K562 (cell line): ENCODE measurements around the gene FLII. TPM values are rescaled to one million over a fixed set of nuclear protein-coding genes. Genes with fewer than 3 reads are reported as not detected.

ENCODE experiments used
- GATA2 ChIP-seq: sonication (generic); formaldehyde crosslinking; IDR thresholded peaks from 2 replicates; pipeline ENCODE4 v1.4.0; 2020; ENCODE audit warnings: mild to moderate bottlenecking, missing genetic modification reagents
- SMAD4 ChIP-seq: fragments of 250-450 bp; sonication (Bioruptor Pico); conservative IDR thresholded peaks from 2 replicates; pipeline ENCODE4 v1.8.0; 2021; ENCODE audit warnings: inconsistent platforms, mild to moderate bottlenecking, moderate library complexity
- SRSF3 ChIP-seq: fragments of 200-400 bp; formaldehyde crosslinking; IDR thresholded peaks from 2 replicates; pipeline ENCODE4 v1.6.1; 2016; ENCODE audit warnings: mild to moderate bottlenecking, low read length, moderate library complexity; ENCODE audit not compliant: insufficient read depth
- polyA plus RNA-seq, 8 experiments: library from polyadenylated mRNA; depleted of rRNA in 4 of 8; stranded (reverse) in 5 of 8; unstranded in 3 of 8; fragments of >200 nt; fragmentation: Nextera tagmentation in 2 of 8; fragmentation: Illumina TruSeq in 1 of 8; extraction: Ambion mirVana in 2 of 8; extraction: Trizol in 1 of 8; gene quantifications; 2 replicates each; pipeline versions ENCODE4 v1.2.1 to v1.2.3, GENCODE V29; 2011 to 2014; ENCODE audit warnings: inconsistent platforms in 1 of 8, missing spikeins in 1 of 8
- total RNA-seq, 7 experiments: library from RNA; depleted of rRNA in 6 of 7; stranded (reverse); fragments of >200 nt in 6 of 7; fragmentation: Illumina TruSeq in 2 of 7; extraction: Trizol in 2 of 7; gene quantifications; 2 replicates each; pipeline versions ENCODE4 v1.2.1 to v1.2.3, GENCODE V29; 2011 to 2021; ENCODE audit warnings: low replicate concordance in 1 of 7
- TF ChIP-seq, protein P1 (sequence below), 2 experiments: fragments of 450-650 bp in 1 of 2; sonication (generic) in 1 of 2; formaldehyde crosslinking in 1 of 2; IDR thresholded peaks; 2 replicates each; pipeline versions ENCODE4 v1.7.1 to v1.9.0; 2016 to 2022; ENCODE audit warnings: inconsistent platforms in 1 of 2, mild to moderate bottlenecking in 1 of 2, missing genetic modification reagents in 1 of 2

The FLII gene
- total and polyA plus RNA-seq, 9 of the 15 experiments (the other 6 are each of a cell fraction or from before 2014, with no cell fraction given) = 11.7 to 126 (median 82.5) TPM

DNA sequence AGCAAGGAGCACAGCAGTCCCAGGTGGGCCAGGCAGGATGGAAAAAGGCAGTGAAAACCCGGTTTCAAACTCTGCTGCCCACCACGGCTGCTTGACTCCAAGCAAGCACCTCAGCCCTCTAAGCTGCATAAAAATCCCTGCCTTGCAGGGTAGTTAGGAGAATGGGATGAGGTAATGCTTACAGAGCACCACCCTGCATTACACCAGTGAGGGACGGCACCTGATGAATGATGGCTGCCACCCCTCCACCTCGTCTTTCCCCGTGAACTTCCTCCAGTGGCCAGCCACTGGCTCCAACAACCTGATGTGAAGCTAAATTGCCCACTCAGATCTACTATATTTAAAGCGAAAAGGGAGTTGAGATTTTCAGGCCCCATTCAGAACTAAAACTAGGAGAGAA lies 23.2 kb upstream of the FLII start (continued):
- TF ChIP-seq, protein P1, sequence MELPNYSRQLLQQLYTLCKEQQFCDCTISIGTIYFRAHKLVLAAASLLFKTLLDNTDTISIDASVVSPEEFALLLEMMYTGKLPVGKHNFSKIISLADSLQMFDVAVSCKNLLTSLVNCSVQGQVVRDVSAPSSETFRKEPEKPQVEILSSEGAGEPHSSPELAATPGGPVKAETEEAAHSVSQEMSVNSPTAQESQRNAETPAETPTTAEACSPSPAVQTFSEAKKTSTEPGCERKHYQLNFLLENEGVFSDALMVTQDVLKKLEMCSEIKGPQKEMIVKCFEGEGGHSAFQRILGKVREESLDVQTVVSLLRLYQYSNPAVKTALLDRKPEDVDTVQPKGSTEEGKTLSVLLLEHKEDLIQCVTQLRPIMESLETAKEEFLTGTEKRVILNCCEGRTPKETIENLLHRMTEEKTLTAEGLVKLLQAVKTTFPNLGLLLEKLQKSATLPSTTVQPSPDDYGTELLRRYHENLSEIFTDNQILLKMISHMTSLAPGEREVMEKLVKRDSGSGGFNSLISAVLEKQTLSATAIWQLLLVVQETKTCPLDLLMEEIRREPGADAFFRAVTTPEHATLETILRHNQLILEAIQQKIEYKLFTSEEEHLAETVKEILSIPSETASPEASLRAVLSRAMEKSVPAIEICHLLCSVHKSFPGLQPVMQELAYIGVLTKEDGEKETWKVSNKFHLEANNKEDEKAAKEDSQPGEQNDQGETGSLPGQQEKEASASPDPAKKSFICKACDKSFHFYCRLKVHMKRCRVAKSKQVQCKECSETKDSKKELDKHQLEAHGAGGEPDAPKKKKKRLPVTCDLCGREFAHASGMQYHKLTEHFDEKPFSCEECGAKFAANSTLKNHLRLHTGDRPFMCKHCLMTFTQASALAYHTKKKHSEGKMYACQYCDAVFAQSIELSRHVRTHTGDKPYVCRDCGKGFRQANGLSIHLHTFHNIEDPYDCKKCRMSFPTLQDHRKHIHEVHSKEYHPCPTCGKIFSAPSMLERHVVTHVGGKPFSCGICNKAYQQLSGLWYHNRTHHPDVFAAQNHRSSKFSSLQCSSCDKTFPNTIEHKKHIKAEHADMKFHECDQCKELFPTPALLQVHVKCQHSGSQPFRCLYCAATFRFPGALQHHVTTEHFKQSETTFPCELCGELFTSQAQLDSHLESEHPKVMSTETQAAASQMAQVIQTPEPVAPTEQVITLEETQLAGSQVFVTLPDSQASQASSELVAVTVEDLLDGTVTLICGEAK (IDR thresholded peaks at IDR 0.05) = no peak
- TF ChIP-seq, protein P1 (CRISPR knock-in tag; IDR thresholded peaks at IDR 0.05) = no peak
- TF ChIP-seq GATA2 (no peak), SRSF3 (no peak), SMAD4 (CRISPR knock-in tag) (no peak)
